ENCODE measurements around the gene SNHG17.

DNA sequence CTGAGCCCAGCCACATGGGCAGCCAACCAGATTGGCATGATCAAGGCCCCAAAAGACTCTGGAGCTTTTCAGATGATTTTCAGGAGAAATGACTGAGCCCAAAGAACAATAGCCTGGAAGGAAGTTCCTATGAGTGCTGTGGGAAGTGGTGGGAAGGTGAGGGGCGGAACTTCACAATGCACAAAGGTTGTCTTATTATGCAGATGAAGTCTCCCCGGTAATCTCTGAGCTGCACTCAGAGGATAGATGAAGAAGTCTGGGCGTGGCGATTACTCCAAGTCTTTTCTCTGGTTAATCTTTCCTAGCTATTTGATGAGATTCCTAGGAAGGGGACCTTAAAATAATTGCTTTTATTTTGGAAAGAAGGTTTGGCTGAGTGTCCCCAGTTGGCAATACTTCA is 52.0 kb downstream of the SNHG17 start:
- TF ChIP-seq, protein P1, sequence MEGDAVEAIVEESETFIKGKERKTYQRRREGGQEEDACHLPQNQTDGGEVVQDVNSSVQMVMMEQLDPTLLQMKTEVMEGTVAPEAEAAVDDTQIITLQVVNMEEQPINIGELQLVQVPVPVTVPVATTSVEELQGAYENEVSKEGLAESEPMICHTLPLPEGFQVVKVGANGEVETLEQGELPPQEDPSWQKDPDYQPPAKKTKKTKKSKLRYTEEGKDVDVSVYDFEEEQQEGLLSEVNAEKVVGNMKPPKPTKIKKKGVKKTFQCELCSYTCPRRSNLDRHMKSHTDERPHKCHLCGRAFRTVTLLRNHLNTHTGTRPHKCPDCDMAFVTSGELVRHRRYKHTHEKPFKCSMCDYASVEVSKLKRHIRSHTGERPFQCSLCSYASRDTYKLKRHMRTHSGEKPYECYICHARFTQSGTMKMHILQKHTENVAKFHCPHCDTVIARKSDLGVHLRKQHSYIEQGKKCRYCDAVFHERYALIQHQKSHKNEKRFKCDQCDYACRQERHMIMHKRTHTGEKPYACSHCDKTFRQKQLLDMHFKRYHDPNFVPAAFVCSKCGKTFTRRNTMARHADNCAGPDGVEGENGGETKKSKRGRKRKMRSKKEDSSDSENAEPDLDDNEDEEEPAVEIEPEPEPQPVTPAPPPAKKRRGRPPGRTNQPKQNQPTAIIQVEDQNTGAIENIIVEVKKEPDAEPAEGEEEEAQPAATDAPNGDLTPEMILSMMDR (IDR thresholded peaks at IDR 0.05 in 4 of 5, conservative IDR thresholded peaks at IDR 0.05 in 1 of 5): no peak
- no peak for TF ChIP-seq POLR2A (IDR thresholded peaks at IDR 0.05)

All from gastrocnemius medialis (tissue), 4 donors.